HepG2 (cell line): Measurements from ENCODE around the gene PBX4. TPM values are rescaled to one million over a fixed set of nuclear protein-coding genes. Genes with fewer than 3 reads are reported as not detected.

Experiments
- ATAC-seq: fragments of 200-7000 bp; cut with Tn5 transposase; 3 replicates; pipeline ENCODE4 v1.9.1; 2020; ENCODE audit warnings: mild to moderate bottlenecking, moderate library complexity
- BruUV-seq: library from RNA; stranded (reverse); fragments of 400-500 nt; replicated peaks from 2 replicates; lab custom pipeline; 2021; lab: Mats Ljungman, UMichigan
- CTCF ChIA-PET: fragments of 300-600 bp; formaldehyde crosslinking; extraction: SDS; loops from one replicate; lab custom pipeline; 2021; ENCODE audit warnings: low total read pairs, inconsistent platforms, low intra/inter-chr PET ratio; lab: Yijun Ruan, JAX
- POLR2A ChIA-PET: fragments of 350-600 bp; sonication (Branson Sonifier 250); formaldehyde crosslinking; loops from one replicate; lab custom pipeline; 2020; ENCODE audit warnings: antibody characterized with exemption, inconsistent platforms; lab: Yijun Ruan, JAX
- DNase-seq: peaks from one replicate; pipeline ENCODE4 v3.0.0-alpha.2; 2015; ENCODE audit warnings: low spot score
- FAIRE-seq: peaks from 3 replicates; lab custom pipeline; 2011; peaks lifted over from hg19 to GRCh38; lab: Jason Lieb, UNC
- H2AFZ ChIP-seq: one replicate; pipeline ENCODE4 v1.6.1; 2011; ENCODE audit warnings: low read length, inconsistent platforms
- H3K27ac ChIP-seq: fragments of 300-600 bp; 3 replicates; pipeline ENCODE4 v1.8.0; 2011; ENCODE audit warnings: mixed run types, mild to moderate bottlenecking, mixed read lengths, low read length, inconsistent platforms; ENCODE audit not compliant: insufficient read depth; ENCODE audit errors: extremely low read length
- H3K27me3 ChIP-seq, 2 experiments: fragments of 200-600 bp in 1 of 2; 2 replicates in 1 of 2; 3 replicates in 1 of 2; pipeline versions ENCODE4 v1.6.0 to v1.8.0; 2011; ENCODE audit warnings: low read length in 2 of 2, mild to moderate bottlenecking in 2 of 2, moderate library complexity in 2 of 2, inconsistent platforms in 1 of 2; ENCODE audit not compliant: insufficient read depth in 2 of 2, control insufficient read depth in 1 of 2
- H3K36me3 ChIP-seq, 2 experiments: fragments of 200-600 bp in 1 of 2; replicated peaks in 1 of 2; 2 replicates in 1 of 2; 3 replicates in 1 of 2; pipeline versions ENCODE4 v1.5.1 to v1.8.0; 2011; ENCODE audit warnings: low read length in 2 of 2, inconsistent platforms in 1 of 2; ENCODE audit not compliant: insufficient read depth in 2 of 2, control insufficient read depth in 1 of 2
- H3K4me1 ChIP-seq: 2 replicates; pipeline ENCODE4 v1.5.1; 2012; ENCODE audit warnings: low read length, inconsistent platforms; ENCODE audit not compliant: insufficient read depth
- H3K4me2 ChIP-seq: 2 replicates; pipeline ENCODE4 v1.6.0; 2011; ENCODE audit warnings: low read depth, low read length, inconsistent platforms
- H3K4me3 ChIP-seq, 3 experiments: fragments of 200-600 bp in 1 of 3; sonication (generic), shearing (Covaris generic) in 1 of 3; replicated peaks in 1 of 3; 2 replicates each; pipeline ENCODE4 v1.5.1; 2011 to 2016; ENCODE audit warnings: low read length in 3 of 3, inconsistent platforms in 2 of 3, low read depth in 2 of 3, mild to moderate bottlenecking in 2 of 3, control low read depth in 1 of 3, mixed read lengths in 1 of 3; ENCODE audit not compliant: insufficient read depth in 1 of 3
- H3K79me2 ChIP-seq: one replicate; pipeline ENCODE4 v1.6.1; 2011; ENCODE audit warnings: low read length, inconsistent platforms; ENCODE audit not compliant: insufficient read depth
- H3K9ac ChIP-seq: 2 replicates; pipeline ENCODE4 v1.6.0; 2011; ENCODE audit warnings: mild to moderate bottlenecking, low read depth, low read length, inconsistent platforms; ENCODE audit not compliant: insufficient read depth
- H3K9me3 ChIP-seq: 2 replicates; pipeline ENCODE4 v1.5.1; 2012; ENCODE audit warnings: mild to moderate bottlenecking, low read length
- H4K20me1 ChIP-seq: 2 replicates; pipeline ENCODE4 v1.6.0; 2011; ENCODE audit warnings: inconsistent platforms, mild to moderate bottlenecking, low read length, moderate library complexity; ENCODE audit not compliant: insufficient read depth
- CBFB ChIP-seq: sonication (generic); formaldehyde crosslinking; IDR thresholded peaks from 2 replicates; pipeline ENCODE4 v1.4.0; 2020; ENCODE audit warnings: missing genetic modification reagents
- MEIS1 ChIP-seq: sonication (generic); formaldehyde crosslinking; IDR thresholded peaks from 2 replicates; pipeline ENCODE4 v1.9.0; 2021; ENCODE audit warnings: mild to moderate bottlenecking, missing genetic modification reagents, moderate library complexity, borderline replicate concordance
- RAD51 ChIP-seq: fragments of 450-650 bp; IDR thresholded peaks from 2 replicates; pipeline ENCODE4 v1.6.1; 2016; ENCODE audit warnings: borderline replicate concordance
- SMARCC2 ChIP-seq: fragments of 450-650 bp; IDR thresholded peaks from 2 replicates; pipeline ENCODE4 v1.6.1; 2017; ENCODE audit warnings: antibody characterized with exemption, mild to moderate bottlenecking
- SNAI1 ChIP-seq: sonication (generic); formaldehyde crosslinking; IDR thresholded peaks from 2 replicates; pipeline ENCODE4 v1.5.0; 2020; ENCODE audit warnings: mild to moderate bottlenecking, missing genetic modification reagents, borderline replicate concordance
- ZBTB1 ChIP-seq: sonication (generic); formaldehyde crosslinking; IDR thresholded peaks from 2 replicates; pipeline ENCODE4 v1.4.0; 2020; ENCODE audit warnings: missing genetic modification reagents, borderline replicate concordance
- ZFX ChIP-seq: sonication (generic); formaldehyde crosslinking; IDR thresholded peaks from 2 replicates; pipeline ENCODE4 v1.4.0; 2020; ENCODE audit warnings: mild to moderate bottlenecking, low read depth, missing genetic modification reagents, moderate library complexity
- ZKSCAN1 ChIP-seq: fragments of 150-350 bp; IDR thresholded peaks from 2 replicates; pipeline ENCODE4 v1.6.1; 2014; ENCODE audit warnings: low read length
- ZNF12 ChIP-seq: sonication (generic); formaldehyde crosslinking; IDR thresholded peaks from 2 replicates; pipeline ENCODE4 v1.5.0; 2020; ENCODE audit warnings: missing genetic modification reagents
- ZNF136 ChIP-seq: sonication (generic); formaldehyde crosslinking; IDR thresholded peaks from 2 replicates; pipeline ENCODE4 v1.8.1; 2022; ENCODE audit warnings: low read depth, mild to moderate bottlenecking, moderate library complexity, missing genetic modification reagents
- ZNF572 ChIP-seq: sonication (generic); formaldehyde crosslinking; IDR thresholded peaks from 2 replicates; pipeline ENCODE4 v1.5.1; 2020; ENCODE audit warnings: mild to moderate bottlenecking, missing genetic modification reagents
- WGBS: methylation state at CpG from one replicate; pipeline ENCODE4 v1.1.6; 2017; ENCODE audit warnings: low lambda C conversion rate; 5-methylcytosine and 5-hydroxymethylcytosine counted together
- in situ Hi-C: cut with HindIII; loops from 2 replicates; pipeline ENCODE4 v1.10.0; 2017; ENCODE audit warnings: low pct_unique_long_range_greater_than_20kb; ENCODE audit not compliant: extremely low pct_ligation_motif_present
- intact Hi-C: fragments of 100-400 bp; cut with micrococcal nuclease; formaldehyde crosslinking; loops from one replicate; pipeline ENCODE4 v1.10.0; 2022; ENCODE audit not compliant: unreplicated experiment
- polyA plus RNA-seq, 8 experiments: library from polyadenylated mRNA; depleted of rRNA in 3 of 8; stranded (reverse) in 7 of 8; unstranded in 1 of 8; fragments of >200 nt; fragmentation: Illumina TruSeq in 4 of 8; extraction: Trizol in 4 of 8; gene quantifications; 2 replicates each; pipeline versions ENCODE4 v1.2.1 to v1.2.3, GENCODE V29; 2011 to 2016; ENCODE audit warnings: low read depth in 4 of 8, missing spikeins in 1 of 8, mixed read lengths in 1 of 8; ENCODE audit not compliant: insufficient read depth in 1 of 8
- total RNA-seq, 5 experiments: library from RNA; depleted of rRNA; stranded (reverse); fragments of >200 nt; fragmentation: Illumina TruSeq; extraction: Trizol; gene quantifications; 2 replicates each; pipeline ENCODE4 v1.2.3, GENCODE V29; 2016; ENCODE audit warnings: low read depth in 1 of 5
- TF ChIP-seq, protein P1 (sequence below): sonication (generic); formaldehyde crosslinking; IDR thresholded peaks from 2 replicates; pipeline ENCODE4 v1.4.0; 2020; ENCODE audit warnings: missing genetic modification reagents
- TF ChIP-seq, protein P2 (sequence below): IDR thresholded peaks from 2 replicates; pipeline ENCODE4 v1.6.1; 2016; ENCODE audit warnings: control low read depth
- TF ChIP-seq, protein P3 (sequence below): sonication (generic); formaldehyde crosslinking; IDR thresholded peaks from 2 replicates; pipeline ENCODE4 v1.8.1; 2022; ENCODE audit warnings: mild to moderate bottlenecking, missing genetic modification reagents
- TF ChIP-seq, protein P4 (sequence below): sonication (generic); formaldehyde crosslinking; IDR thresholded peaks from 2 replicates; pipeline ENCODE4 v1.4.0; 2020; ENCODE audit warnings: missing genetic modification reagents; ENCODE audit errors: not compliant biosample characterization

PBX4 gene
- total and polyA plus RNA-seq, 2 of the 13 experiments (the other 11 are each of a cell fraction or from before 2014, with no cell fraction given) = not detected

DNA sequence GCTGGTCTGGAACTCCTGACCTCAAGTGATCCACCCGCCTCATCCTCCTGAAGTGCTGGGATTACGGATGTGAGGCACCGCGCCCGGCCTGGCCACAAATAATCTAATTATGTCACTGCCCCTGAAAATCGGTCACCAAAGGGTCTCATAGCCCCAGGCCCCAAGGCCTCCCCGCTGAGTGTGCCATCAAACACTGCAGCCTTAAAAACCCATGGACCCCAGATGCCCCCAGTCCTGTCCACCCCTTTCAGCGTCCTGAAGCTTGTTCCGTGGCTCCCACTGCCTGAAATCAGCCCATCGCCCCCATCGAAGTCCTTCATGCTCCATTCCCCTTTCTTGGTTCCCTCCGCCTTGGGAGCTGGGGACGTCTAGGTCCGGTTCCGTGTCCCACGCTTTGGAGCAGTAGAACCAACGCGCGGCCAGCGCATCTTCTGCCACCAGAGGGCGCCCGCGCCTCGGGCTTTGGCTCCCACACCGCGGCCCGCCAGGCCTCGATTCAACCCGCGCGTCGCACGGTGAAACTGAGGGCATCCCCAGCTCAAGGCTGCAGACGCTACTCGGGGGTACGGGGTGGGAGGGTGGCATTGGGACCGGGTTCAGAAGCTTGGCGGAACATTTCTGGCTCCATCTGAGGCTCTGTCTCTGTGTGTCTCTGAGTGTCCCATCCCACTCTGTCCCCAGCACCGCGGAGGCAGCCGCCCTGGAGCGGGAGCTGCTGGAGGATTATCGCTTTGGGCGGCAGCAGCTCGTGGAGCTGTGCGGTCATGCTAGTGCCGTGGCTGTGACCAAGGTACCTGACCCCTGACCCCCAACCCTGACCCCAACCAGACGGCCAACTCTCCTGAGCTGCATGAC lies 86.3 kb downstream of the PBX4 start:
- Histone ChIP-seq H4K20me1 (no peaks in the 10 kb centered on the region), H3K4me1 (peaks cover 4% of the 10 kb centered on the region; the same call in 1 of the 2 replicates), H3K27ac (no peak overlapping the region), H2AFZ (no peak overlapping the region), H3K79me2 (no peaks in the 10 kb centered on the region), H3K36me3 (peaks cover 0 to 12% of the 10 kb centered on the region in 2 experiments; a peak in 3 of 5 replicates), H3K9ac (no peak overlapping the region), H3K4me3 (no peak overlapping the region), H3K4me2 (peak overlapping the region; percentile 13; the same call in 1 of the 2 replicates), H3K9me3 (no peaks in the 10 kb centered on the region), H3K27me3 (no peaks in the 10 kb centered on the region)
- WGBS = 20% methylated on average over 33 of the region's 48 CpGs
- intact Hi-C loops = loop anchor here (5.0 kb wide), 2 partner anchors 110 to 425 kb away; partner anchors contain the start of gene GMIP
- in situ Hi-C loops = loop anchor here (25.0 kb wide), 1 partner anchor 430 kb away; no protein-coding TSS in a partner anchor
- peak; percentile 30 for DNase-seq
- ChIA-PET POLR2A (interaction anchor here (0.7 to 1.0 kb wide), 2 partner anchors 16 to 112 kb away, joined by 3 read pairs; partner anchors contain the start of gene NDUFA13), CTCF (interaction anchor here (1.2 to 2.6 kb wide), 3 partner anchors 22 to 427 kb away, joined by 3 to 23 read pairs (median 4); partner anchors contain the start of gene GMIP)
- no TSS peak for BruUV-seq
- ATAC-seq = peak; percentile 73
- FAIRE-seq = no peak
- no peak for TF ChIP-seq SMARCC2
- TF ChIP-seq, protein P1, sequence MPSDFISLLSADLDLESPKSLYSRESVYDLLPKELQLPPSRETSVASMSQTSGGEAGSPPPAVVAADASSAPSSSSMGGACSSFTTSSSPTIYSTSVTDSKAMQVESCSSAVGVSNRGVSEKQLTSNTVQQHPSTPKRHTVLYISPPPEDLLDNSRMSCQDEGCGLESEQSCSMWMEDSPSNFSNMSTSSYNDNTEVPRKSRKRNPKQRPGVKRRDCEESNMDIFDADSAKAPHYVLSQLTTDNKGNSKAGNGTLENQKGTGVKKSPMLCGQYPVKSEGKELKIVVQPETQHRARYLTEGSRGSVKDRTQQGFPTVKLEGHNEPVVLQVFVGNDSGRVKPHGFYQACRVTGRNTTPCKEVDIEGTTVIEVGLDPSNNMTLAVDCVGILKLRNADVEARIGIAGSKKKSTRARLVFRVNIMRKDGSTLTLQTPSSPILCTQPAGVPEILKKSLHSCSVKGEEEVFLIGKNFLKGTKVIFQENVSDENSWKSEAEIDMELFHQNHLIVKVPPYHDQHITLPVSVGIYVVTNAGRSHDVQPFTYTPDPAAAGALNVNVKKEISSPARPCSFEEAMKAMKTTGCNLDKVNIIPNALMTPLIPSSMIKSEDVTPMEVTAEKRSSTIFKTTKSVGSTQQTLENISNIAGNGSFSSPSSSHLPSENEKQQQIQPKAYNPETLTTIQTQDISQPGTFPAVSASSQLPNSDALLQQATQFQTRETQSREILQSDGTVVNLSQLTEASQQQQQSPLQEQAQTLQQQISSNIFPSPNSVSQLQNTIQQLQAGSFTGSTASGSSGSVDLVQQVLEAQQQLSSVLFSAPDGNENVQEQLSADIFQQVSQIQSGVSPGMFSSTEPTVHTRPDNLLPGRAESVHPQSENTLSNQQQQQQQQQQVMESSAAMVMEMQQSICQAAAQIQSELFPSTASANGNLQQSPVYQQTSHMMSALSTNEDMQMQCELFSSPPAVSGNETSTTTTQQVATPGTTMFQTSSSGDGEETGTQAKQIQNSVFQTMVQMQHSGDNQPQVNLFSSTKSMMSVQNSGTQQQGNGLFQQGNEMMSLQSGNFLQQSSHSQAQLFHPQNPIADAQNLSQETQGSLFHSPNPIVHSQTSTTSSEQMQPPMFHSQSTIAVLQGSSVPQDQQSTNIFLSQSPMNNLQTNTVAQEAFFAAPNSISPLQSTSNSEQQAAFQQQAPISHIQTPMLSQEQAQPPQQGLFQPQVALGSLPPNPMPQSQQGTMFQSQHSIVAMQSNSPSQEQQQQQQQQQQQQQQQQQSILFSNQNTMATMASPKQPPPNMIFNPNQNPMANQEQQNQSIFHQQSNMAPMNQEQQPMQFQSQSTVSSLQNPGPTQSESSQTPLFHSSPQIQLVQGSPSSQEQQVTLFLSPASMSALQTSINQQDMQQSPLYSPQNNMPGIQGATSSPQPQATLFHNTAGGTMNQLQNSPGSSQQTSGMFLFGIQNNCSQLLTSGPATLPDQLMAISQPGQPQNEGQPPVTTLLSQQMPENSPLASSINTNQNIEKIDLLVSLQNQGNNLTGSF (CRISPR knock-in tag) = no peak
- no peak for TF ChIP-seq RAD51
- no peak for TF ChIP-seq MEIS1 (CRISPR knock-in tag)
- TF ChIP-seq ZKSCAN1 = no peak
- TF ChIP-seq, protein P2, sequence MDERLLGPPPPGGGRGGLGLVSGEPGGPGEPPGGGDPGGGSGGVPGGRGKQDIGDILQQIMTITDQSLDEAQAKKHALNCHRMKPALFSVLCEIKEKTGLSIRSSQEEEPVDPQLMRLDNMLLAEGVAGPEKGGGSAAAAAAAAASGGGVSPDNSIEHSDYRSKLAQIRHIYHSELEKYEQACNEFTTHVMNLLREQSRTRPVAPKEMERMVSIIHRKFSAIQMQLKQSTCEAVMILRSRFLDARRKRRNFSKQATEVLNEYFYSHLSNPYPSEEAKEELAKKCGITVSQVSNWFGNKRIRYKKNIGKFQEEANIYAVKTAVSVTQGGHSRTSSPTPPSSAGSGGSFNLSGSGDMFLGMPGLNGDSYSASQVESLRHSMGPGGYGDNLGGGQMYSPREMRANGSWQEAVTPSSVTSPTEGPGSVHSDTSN (CRISPR knock-in tag) = no peak
- TF ChIP-seq, protein P3, sequence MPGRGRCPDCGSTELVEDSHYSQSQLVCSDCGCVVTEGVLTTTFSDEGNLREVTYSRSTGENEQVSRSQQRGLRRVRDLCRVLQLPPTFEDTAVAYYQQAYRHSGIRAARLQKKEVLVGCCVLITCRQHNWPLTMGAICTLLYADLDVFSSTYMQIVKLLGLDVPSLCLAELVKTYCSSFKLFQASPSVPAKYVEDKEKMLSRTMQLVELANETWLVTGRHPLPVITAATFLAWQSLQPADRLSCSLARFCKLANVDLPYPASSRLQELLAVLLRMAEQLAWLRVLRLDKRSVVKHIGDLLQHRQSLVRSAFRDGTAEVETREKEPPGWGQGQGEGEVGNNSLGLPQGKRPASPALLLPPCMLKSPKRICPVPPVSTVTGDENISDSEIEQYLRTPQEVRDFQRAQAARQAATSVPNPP = no peak
- no peak for TF ChIP-seq CBFB (CRISPR knock-in tag)
- TF ChIP-seq, protein P4, sequence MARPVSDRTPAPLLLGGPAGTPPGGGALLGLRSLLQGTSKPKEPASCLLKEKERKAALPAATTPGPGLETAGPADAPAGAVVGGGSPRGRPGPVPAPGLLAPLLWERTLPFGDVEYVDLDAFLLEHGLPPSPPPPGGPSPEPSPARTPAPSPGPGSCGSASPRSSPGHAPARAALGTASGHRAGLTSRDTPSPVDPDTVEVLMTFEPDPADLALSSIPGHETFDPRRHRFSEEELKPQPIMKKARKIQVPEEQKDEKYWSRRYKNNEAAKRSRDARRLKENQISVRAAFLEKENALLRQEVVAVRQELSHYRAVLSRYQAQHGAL (CRISPR knock-in tag) = no peak
- no peak for TF ChIP-seq SNAI1
- TF ChIP-seq ZFX = peak; percentile 69
- TF ChIP-seq ZNF572 (CRISPR knock-in tag) = peak; percentile 81; the same call in 1 of the 2 replicates
- no peak for TF ChIP-seq ZNF136
- no peak for TF ChIP-seq ZNF12
- no peak for TF ChIP-seq ZBTB1 (CRISPR knock-in tag)
